H1 (cell line): ENCODE data around the gene RNF151. TPM values are rescaled to one million over a fixed set of nuclear protein-coding genes. Genes with fewer than 3 reads are reported as not detected.

Experiments used
- ASH2L ChIP-seq: fragments of 200-600, 300-600 bp; sonication (generic); IDR thresholded peaks from one replicate; pipeline ENCODE4 v1.7.1; 2017; ENCODE audit warnings: low read length
- CBX5 ChIP-seq: fragments of 300-800, 300-1000 bp; sonication (generic); IDR thresholded peaks from 2 replicates; pipeline ENCODE4 v1.7.1; 2016; ENCODE audit warnings: antibody characterized with exemption, low read length, low read depth
- CBX8 ChIP-seq: fragments of 300-800, 300-1000 bp; sonication (generic); IDR thresholded peaks from 2 replicates; pipeline ENCODE4 v1.7.1; 2016; ENCODE audit warnings: low read depth, low read length, borderline replicate concordance
- CHD2 ChIP-seq: IDR thresholded peaks from 2 replicates; pipeline ENCODE4 v1.6.1; 2012; ENCODE audit warnings: low read length, improper control_type of control experiment
- GABPA ChIP-seq: IDR thresholded peaks from 2 replicates; pipeline ENCODE4 v1.6.1; 2011; ENCODE audit warnings: mild to moderate bottlenecking, low read length, moderate library complexity, borderline replicate concordance; ENCODE audit not compliant: insufficient read depth
- KDM4A ChIP-seq: IDR thresholded peaks from one replicate; pipeline ENCODE4 v1.7.1; 2012; ENCODE audit warnings: low read depth, mild to moderate bottlenecking, moderate library complexity, low read length, inconsistent platforms; ENCODE audit not compliant: severe bottlenecking
- MAFK ChIP-seq: IDR thresholded peaks from 2 replicates; pipeline ENCODE4 v1.6.1; 2012; ENCODE audit warnings: low read depth, mild to moderate bottlenecking, improper control_type of control experiment, low read length
- NRF1 ChIP-seq: IDR thresholded peaks from 2 replicates; pipeline ENCODE4 v1.6.1; 2011; ENCODE audit warnings: mild to moderate bottlenecking, low read depth, low read length, improper control_type of control experiment
- POLR2A ChIP-seq, 2 experiments: IDR thresholded peaks; 1 replicate in 1 of 2; 2 replicates in 1 of 2; pipeline ENCODE4 v1.6.1; 2011; ENCODE audit warnings: low read depth in 2 of 2, low read length in 2 of 2, mild to moderate bottlenecking in 2 of 2; ENCODE audit errors: control extremely low read depth in 1 of 2
- POLR2AphosphoS5 ChIP-seq: IDR thresholded peaks from 2 replicates; pipeline ENCODE4 v1.6.1; 2011; ENCODE audit warnings: low read depth, low read length
- SIN3A ChIP-seq, 2 experiments: IDR thresholded peaks in 1 of 2; conservative IDR thresholded peaks in 1 of 2; 2 replicates each; pipeline ENCODE4 v1.6.1; 2011 to 2012; ENCODE audit warnings: low read length in 2 of 2, improper control_type of control experiment in 1 of 2, low read depth in 1 of 2, mild to moderate bottlenecking in 1 of 2
- SIX5 ChIP-seq: IDR thresholded peaks from 2 replicates; pipeline ENCODE4 v1.6.1; 2011; ENCODE audit warnings: mild to moderate bottlenecking, low read depth, low read length
- SRF ChIP-seq: IDR thresholded peaks from 2 replicates; pipeline ENCODE4 v1.6.1; 2011; ENCODE audit warnings: mild to moderate bottlenecking, low read depth, low read length, moderate library complexity
- TAF1 ChIP-seq: IDR thresholded peaks from 2 replicates; pipeline ENCODE4 v1.6.1; 2011; ENCODE audit warnings: mild to moderate bottlenecking, low read depth, low read length
- TAF7 ChIP-seq: optimal IDR thresholded peaks from 2 replicates; pipeline ENCODE3; 2011; ENCODE audit warnings: low read depth, mild to moderate bottlenecking, inconsistent platforms, low read length, moderate library complexity, borderline replicate concordance
- TBP ChIP-seq: IDR thresholded peaks from 2 replicates; pipeline ENCODE4 v1.6.1; 2011; ENCODE audit warnings: low read depth, low read length, improper control_type of control experiment
- polyA plus RNA-seq, 7 experiments: library from polyadenylated mRNA; depleted of rRNA in 3 of 7; stranded (reverse) in 5 of 7; unstranded in 2 of 7; fragments of >200 nt in 5 of 7; fragments of 200-250 nt in 2 of 7; gene quantifications; 1 replicate in 5 of 7; 2 replicates in 1 of 7; 4 replicates in 1 of 7; pipeline versions ENCODE4 v1.2.1 to v1.2.3, GENCODE V29; 2011 to 2013; ENCODE audit warnings: missing spikeins in 2 of 7, mixed read lengths in 2 of 7
- total RNA-seq: library from RNA; stranded (reverse); fragmentation: NEBNext Ultra II Directional; extraction: Animal tissue kit (Norgen Biotek cat#: 25700); gene quantifications from 2 replicates; pipeline ENCODE4 v1.2.1, GENCODE V29; 2021
- TF ChIP-seq, protein P1 (sequence below), 3 experiments: IDR thresholded peaks; 1 replicate in 2 of 3; 2 replicates in 1 of 3; pipeline versions ENCODE4 v1.5.1 to v1.6.1; 2011; ENCODE audit warnings: low read length in 3 of 3, mild to moderate bottlenecking in 3 of 3, inconsistent platforms in 2 of 3, low read depth in 1 of 3, moderate library complexity in 1 of 3; ENCODE audit not compliant: insufficient read depth in 1 of 3; ENCODE audit errors: control extremely low read depth in 1 of 3
- TF ChIP-seq, protein P2 (sequence below): IDR thresholded peaks from 2 replicates; pipeline ENCODE4 v1.6.1; 2012; ENCODE audit warnings: inconsistent platforms
- TF ChIP-seq, protein P3 (sequence below): IDR thresholded peaks from 2 replicates; pipeline ENCODE4 v1.6.1; 2012; ENCODE audit warnings: inconsistent platforms

RNF151 gene
- total and polyA plus RNA-seq, 2 of the 8 experiments (the other 6 are each of a cell fraction or from before 2014, with no cell fraction given) = not detected

DNA sequence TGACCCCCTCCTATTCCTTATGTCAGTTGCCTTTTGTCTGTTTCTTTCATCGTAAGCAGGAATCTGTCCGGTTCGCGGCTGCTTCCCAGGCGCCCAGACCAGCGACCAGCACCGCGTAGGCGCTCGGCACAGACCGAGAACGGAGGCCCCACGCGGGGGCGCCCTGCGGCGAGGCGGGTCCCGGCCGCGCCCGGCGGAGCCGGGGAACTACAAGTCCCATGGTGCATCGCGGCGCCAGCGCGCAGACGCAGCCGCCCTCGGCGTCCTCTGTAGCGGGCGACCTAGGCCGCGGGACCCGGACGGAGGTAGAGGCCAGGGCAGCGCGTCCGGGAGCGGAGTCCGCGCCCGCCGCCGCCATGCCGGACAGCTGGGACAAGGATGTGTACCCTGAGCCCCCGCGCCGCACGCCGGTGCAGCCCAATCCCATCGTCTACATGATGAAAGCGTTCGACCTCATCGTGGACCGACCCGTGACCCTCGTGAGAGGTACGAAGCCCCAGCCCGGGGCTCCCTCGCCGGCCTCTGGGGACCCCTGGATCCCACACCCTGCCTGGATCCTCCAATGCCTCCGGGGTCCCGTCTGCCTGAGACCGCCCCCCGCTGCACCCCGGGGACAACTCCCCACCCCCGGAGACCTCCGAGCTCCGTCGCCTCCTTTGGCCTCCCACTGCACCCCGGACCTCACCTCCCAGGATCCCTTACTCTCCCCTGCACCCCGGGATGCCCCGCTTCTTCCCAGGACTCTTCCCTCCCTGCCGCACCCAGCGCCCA, 7.2 kb upstream of the RNF151 start, which contains the start of gene NDUFB10 (continued):
- TF ChIP-seq GABPA (peak; percentile 50; the same call in 1 of the 2 replicates), POLR2AphosphoS5 (peak; percentile 94), TBP (peak; percentile 72; the same call in 1 of the 2 replicates), TAF1 (peak; percentile 86), SRF (no peak), POLR2A (IDR thresholded peaks at IDR 0.05; ENCODE audit: control extremely low read depth in 1 of 2, low read depth in 2 of 2, low read length in 2 of 2) (peak in 1 of 2 experiments; percentile 91; a peak in 2 of 3 replicates), KDM4A (peak; percentile 80), SIX5 (peak; percentile 74), SIN3A (conservative IDR thresholded peaks at IDR 0.05 in 1 of 2, IDR thresholded peaks at IDR 0.05 in 1 of 2; ENCODE audit: low read depth in 1 of 2, low read length in 2 of 2) (peak; percentile 72 to 74; a peak in 2 of 4 replicates), NRF1 (peak; percentile 65), MAFK (no peak), CHD2 (no peak; the same call in 1 of the 2 replicates), ASH2L (peak; percentile 68), CBX8 (no peak), TAF7 (peak; percentile 60), CBX5 (no peak)
- TF ChIP-seq, protein P1, sequence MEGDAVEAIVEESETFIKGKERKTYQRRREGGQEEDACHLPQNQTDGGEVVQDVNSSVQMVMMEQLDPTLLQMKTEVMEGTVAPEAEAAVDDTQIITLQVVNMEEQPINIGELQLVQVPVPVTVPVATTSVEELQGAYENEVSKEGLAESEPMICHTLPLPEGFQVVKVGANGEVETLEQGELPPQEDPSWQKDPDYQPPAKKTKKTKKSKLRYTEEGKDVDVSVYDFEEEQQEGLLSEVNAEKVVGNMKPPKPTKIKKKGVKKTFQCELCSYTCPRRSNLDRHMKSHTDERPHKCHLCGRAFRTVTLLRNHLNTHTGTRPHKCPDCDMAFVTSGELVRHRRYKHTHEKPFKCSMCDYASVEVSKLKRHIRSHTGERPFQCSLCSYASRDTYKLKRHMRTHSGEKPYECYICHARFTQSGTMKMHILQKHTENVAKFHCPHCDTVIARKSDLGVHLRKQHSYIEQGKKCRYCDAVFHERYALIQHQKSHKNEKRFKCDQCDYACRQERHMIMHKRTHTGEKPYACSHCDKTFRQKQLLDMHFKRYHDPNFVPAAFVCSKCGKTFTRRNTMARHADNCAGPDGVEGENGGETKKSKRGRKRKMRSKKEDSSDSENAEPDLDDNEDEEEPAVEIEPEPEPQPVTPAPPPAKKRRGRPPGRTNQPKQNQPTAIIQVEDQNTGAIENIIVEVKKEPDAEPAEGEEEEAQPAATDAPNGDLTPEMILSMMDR (IDR thresholded peaks at IDR 0.05; ENCODE audit: control extremely low read depth in 1 of 3, insufficient read depth in 1 of 3, low read depth in 1 of 3, low read length in 3 of 3) = peak in 1 of 3 experiments; percentile 35; a peak in 1 of 4 replicates
- TF ChIP-seq, protein P2, sequence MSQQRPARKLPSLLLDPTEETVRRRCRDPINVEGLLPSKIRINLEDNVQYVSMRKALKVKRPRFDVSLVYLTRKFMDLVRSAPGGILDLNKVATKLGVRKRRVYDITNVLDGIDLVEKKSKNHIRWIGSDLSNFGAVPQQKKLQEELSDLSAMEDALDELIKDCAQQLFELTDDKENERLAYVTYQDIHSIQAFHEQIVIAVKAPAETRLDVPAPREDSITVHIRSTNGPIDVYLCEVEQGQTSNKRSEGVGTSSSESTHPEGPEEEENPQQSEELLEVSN = 0 out of 2 replicates have a peak, but pooled peaks have one; percentile 16
- TF ChIP-seq, protein P3, sequence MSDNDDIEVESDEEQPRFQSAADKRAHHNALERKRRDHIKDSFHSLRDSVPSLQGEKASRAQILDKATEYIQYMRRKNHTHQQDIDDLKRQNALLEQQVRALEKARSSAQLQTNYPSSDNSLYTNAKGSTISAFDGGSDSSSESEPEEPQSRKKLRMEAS = peak; percentile 58
